GM10266 (cell line): ENCODE measurements around the gene RDX.

Source experiments
- DNase-seq: peaks from one replicate; pipeline ENCODE4 v3.0.0; 2012; ENCODE audit errors: extremely low spot score
- CTCF ChIP-seq: IDR thresholded peaks from 2 replicates; pipeline ENCODE4 v1.5.1; 2012; ENCODE audit warnings: mild to moderate bottlenecking, low read depth; ENCODE audit not compliant: control insufficient read depth, insufficient read depth; ENCODE audit errors: missing control alignments

RDX gene

GRCh38 chr11:110126936-110127335 lies 169.5 kb downstream of the RDX start:
- DNase-seq: no peak
- no peak for TF ChIP-seq CTCF

- no peak for DNase-seq
- no peak for TF ChIP-seq CTCF
Observed at GRCh38 chr11:110125632-110126031, 170.8 kb downstream of the RDX start.
